Ishikawa (cell line): ENCODE results near the gene ARNT2.

Experiments used
- CEBPB ChIP-seq: IDR thresholded peaks from 2 replicates; pipeline ENCODE4 v1.6.1; 2012
- CREB1 ChIP-seq: IDR thresholded peaks from 2 replicates; pipeline ENCODE4 v1.6.1; 2012; ENCODE audit warnings: low read depth
- EGR1 ChIP-seq: IDR thresholded peaks from 2 replicates; pipeline ENCODE4 v1.6.1; 2012
- EP300 ChIP-seq: IDR thresholded peaks from 2 replicates; pipeline ENCODE4 v1.6.1; 2012; ENCODE audit warnings: borderline replicate concordance
- FOXM1 ChIP-seq: IDR thresholded peaks from 2 replicates; pipeline ENCODE4 v1.6.1; 2012; ENCODE audit warnings: low read depth, borderline replicate concordance
- NFIC ChIP-seq: IDR thresholded peaks from 2 replicates; pipeline ENCODE4 v1.6.1; 2012
- RAD21 ChIP-seq: IDR thresholded peaks from 2 replicates; pipeline ENCODE4 v1.6.1; 2012; ENCODE audit warnings: low read depth
- TAF1 ChIP-seq: IDR thresholded peaks from 2 replicates; pipeline ENCODE4 v1.6.1; 2012; ENCODE audit warnings: low read depth, mild to moderate bottlenecking
- TCF12 ChIP-seq: IDR thresholded peaks from 2 replicates; pipeline ENCODE4 v1.6.1; 2012; ENCODE audit warnings: low read depth
- TEAD4 ChIP-seq: IDR thresholded peaks from 2 replicates; pipeline ENCODE4 v1.6.1; 2012
- YY1 ChIP-seq: IDR thresholded peaks from 2 replicates; pipeline ENCODE4 v1.6.1; 2012; ENCODE audit warnings: low read depth
- ZBTB7A ChIP-seq: IDR thresholded peaks from 2 replicates; pipeline ENCODE4 v1.6.1; 2012; ENCODE audit warnings: low read depth
- TF ChIP-seq, protein P1 (sequence below): IDR thresholded peaks from 2 replicates; pipeline ENCODE4 v1.6.1; 2012
- TF ChIP-seq, protein P2 (sequence below): IDR thresholded peaks from 2 replicates; pipeline ENCODE4 v1.6.1; 2012
- TF ChIP-seq, protein P3 (sequence below): IDR thresholded peaks from 2 replicates; pipeline ENCODE4 v1.6.1; 2012; ENCODE audit warnings: low read depth, mild to moderate bottlenecking

The ARNT2 gene

DNA sequence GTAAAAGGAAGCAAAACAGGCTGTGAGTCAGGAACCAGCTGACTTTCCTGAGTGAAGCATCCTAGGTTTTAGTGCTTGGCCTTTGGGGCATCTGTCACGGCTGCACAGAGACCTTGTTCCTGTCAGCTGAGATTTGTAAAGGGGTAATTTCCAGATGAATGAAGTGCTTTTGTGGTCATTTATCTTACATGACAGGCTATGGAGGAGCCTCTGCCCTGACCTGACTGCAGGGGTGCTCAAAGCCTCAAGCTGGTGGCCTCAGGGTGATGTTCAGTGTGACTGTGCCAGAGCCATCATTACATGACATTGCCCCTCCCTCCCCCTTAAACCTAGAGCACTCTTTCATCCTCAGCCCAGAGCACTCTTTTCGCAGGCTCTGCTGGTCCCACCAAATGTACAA is 132.5 kb downstream of the ARNT2 start:
- TF ChIP-seq, protein P1, sequence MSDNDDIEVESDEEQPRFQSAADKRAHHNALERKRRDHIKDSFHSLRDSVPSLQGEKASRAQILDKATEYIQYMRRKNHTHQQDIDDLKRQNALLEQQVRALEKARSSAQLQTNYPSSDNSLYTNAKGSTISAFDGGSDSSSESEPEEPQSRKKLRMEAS, result no peak
- TF ChIP-seq ZBTB7A (no peak), TEAD4 (no peak), TCF12 (no peak), RAD21 (no peak), YY1 (no peak), EP300 (no peak), FOXM1 (no peak), NFIC (no peak), EGR1 (no peak), TAF1 (no peak), CEBPB (no peak), CREB1 (no peak)
- TF ChIP-seq, protein P2, sequence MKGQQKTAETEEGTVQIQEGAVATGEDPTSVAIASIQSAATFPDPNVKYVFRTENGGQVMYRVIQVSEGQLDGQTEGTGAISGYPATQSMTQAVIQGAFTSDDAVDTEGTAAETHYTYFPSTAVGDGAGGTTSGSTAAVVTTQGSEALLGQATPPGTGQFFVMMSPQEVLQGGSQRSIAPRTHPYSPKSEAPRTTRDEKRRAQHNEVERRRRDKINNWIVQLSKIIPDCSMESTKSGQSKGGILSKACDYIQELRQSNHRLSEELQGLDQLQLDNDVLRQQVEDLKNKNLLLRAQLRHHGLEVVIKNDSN, result no peak
- TF ChIP-seq, protein P3, sequence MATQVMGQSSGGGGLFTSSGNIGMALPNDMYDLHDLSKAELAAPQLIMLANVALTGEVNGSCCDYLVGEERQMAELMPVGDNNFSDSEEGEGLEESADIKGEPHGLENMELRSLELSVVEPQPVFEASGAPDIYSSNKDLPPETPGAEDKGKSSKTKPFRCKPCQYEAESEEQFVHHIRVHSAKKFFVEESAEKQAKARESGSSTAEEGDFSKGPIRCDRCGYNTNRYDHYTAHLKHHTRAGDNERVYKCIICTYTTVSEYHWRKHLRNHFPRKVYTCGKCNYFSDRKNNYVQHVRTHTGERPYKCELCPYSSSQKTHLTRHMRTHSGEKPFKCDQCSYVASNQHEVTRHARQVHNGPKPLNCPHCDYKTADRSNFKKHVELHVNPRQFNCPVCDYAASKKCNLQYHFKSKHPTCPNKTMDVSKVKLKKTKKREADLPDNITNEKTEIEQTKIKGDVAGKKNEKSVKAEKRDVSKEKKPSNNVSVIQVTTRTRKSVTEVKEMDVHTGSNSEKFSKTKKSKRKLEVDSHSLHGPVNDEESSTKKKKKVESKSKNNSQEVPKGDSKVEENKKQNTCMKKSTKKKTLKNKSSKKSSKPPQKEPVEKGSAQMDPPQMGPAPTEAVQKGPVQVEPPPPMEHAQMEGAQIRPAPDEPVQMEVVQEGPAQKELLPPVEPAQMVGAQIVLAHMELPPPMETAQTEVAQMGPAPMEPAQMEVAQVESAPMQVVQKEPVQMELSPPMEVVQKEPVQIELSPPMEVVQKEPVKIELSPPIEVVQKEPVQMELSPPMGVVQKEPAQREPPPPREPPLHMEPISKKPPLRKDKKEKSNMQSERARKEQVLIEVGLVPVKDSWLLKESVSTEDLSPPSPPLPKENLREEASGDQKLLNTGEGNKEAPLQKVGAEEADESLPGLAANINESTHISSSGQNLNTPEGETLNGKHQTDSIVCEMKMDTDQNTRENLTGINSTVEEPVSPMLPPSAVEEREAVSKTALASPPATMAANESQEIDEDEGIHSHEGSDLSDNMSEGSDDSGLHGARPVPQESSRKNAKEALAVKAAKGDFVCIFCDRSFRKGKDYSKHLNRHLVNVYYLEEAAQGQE, result no peak

DNA sequence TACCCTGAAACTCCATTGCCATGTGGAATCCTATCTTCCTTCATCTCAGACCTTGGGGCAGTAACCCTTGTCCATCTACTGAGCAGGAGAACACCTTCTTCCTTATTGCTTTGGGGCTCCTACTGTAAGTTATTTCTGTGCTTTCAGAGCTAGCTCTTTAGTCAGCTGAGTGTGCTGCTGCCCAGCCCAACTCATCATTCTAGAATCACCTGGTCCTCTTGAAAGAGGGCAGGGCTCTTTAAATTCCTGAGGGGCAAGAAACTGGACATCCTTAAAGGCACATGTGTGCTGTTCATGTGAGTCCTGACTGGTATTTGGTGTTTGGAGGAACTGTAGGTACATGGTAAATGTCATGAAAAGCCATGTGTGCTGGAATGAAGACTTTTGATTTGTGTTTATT is 140.9 kb downstream of the ARNT2 start:
- TF ChIP-seq FOXM1, result no peak
- no peak for TF ChIP-seq RAD21
- TF ChIP-seq EGR1, result no peak
- no peak for TF ChIP-seq TEAD4
- TF ChIP-seq, protein P2, result no peak
- no peak for TF ChIP-seq ZBTB7A
- TF ChIP-seq, protein P3, result no peak
- TF ChIP-seq NFIC, result no peak
- TF ChIP-seq YY1, result no peak
- no peak for TF ChIP-seq CEBPB
- no peak for TF ChIP-seq EP300
- TF ChIP-seq TCF12, result no peak
- no peak for TF ChIP-seq TAF1
- TF ChIP-seq, protein P1, result no peak
- TF ChIP-seq CREB1, result no peak

DNA sequence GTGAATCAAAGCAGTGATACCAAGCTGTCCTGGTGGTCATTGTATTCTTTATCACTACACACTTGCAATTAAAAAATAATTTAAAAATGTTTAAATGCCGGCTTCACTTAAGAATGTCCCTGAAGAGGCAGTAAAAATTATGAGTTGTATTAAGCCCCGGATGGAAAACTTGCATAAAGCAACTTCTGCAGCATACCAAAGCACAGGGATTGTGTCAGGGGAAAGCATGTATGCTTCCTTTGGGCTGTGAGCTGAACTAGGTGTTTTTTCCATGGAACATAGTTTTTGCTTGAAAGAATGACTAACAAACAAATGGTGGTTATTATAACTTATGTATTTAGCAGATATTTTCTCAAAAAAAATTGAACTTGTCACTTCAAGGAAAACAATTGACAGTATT is 143.1 kb downstream of the ARNT2 start:
- TF ChIP-seq EP300 (no peak), CREB1 (no peak), EGR1 (no peak), YY1 (no peak)
- TF ChIP-seq, protein P2, result no peak

DNA sequence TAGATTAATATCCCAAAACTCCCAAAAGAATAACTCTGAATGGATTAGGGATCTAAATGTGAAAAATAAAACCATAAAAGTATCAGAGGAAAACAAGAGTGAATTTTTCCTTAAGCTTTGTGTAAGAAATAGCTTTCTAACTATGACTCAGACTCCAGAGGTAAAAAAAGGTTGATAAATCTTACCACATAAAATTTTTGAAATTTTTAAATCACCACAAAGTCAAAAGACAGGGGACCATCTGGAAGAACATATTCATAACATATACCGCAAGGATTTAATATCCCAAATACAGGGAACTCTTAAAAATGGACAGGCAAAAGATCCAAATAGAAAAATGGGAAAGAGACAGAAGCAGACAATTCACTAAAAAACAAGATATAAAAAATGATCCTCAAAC is 145.0 kb downstream of the ARNT2 start:
- TF ChIP-seq, protein P3, result no peak
- TF ChIP-seq, protein P2, result no peak
- no peak for TF ChIP-seq YY1
- no peak for TF ChIP-seq CREB1
- no peak for TF ChIP-seq FOXM1
- no peak for TF ChIP-seq EGR1
- TF ChIP-seq, protein P1, result no peak
- TF ChIP-seq TAF1, result no peak
- TF ChIP-seq TEAD4, result no peak
- TF ChIP-seq EP300, result no peak
- no peak for TF ChIP-seq ZBTB7A
- TF ChIP-seq TCF12, result no peak
- TF ChIP-seq CEBPB, result no peak
- no peak for TF ChIP-seq NFIC
- no peak for TF ChIP-seq RAD21
